GM12865 (cell line): Measurements from ENCODE around the gene TMEM132D.

Experiments
- DNase-seq: peaks from one replicate; pipeline ENCODE4 v3.0.0; 2010; ENCODE audit warnings: low read depth
- H3K4me3 ChIP-seq: 2 replicates; pipeline ENCODE4 v1.5.1; 2011; ENCODE audit warnings: mild to moderate bottlenecking, low read depth, low read length, control low read depth
- TF ChIP-seq, protein P1 (sequence below): IDR thresholded peaks from 2 replicates; pipeline ENCODE4 v1.5.1; 2011; ENCODE audit warnings: low read length, control low read depth, low read depth, inconsistent platforms; ENCODE audit not compliant: insufficient read depth; ENCODE audit errors: missing control alignments

The TMEM132D gene

GRCh38 chr12:129079719-129080118 is 824.1 kb downstream of the TMEM132D start:
- no peak for DNase-seq
- no peak overlapping the region for H3K4me3 ChIP-seq
- TF ChIP-seq, protein P1, sequence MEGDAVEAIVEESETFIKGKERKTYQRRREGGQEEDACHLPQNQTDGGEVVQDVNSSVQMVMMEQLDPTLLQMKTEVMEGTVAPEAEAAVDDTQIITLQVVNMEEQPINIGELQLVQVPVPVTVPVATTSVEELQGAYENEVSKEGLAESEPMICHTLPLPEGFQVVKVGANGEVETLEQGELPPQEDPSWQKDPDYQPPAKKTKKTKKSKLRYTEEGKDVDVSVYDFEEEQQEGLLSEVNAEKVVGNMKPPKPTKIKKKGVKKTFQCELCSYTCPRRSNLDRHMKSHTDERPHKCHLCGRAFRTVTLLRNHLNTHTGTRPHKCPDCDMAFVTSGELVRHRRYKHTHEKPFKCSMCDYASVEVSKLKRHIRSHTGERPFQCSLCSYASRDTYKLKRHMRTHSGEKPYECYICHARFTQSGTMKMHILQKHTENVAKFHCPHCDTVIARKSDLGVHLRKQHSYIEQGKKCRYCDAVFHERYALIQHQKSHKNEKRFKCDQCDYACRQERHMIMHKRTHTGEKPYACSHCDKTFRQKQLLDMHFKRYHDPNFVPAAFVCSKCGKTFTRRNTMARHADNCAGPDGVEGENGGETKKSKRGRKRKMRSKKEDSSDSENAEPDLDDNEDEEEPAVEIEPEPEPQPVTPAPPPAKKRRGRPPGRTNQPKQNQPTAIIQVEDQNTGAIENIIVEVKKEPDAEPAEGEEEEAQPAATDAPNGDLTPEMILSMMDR, result no peak

- TF ChIP-seq, protein P1, result no peak
- no peak for DNase-seq
Measured at GRCh38 chr12:129076441-129077320, 827.1 kb downstream of the TMEM132D start.

GRCh38 chr12:129075460-129076208 is 828.2 kb downstream of the TMEM132D start:
- no peak for DNase-seq
- TF ChIP-seq, protein P1, result no peak
- H3K4me3 ChIP-seq, result no peak overlapping the region

More at GRCh38 chr12:129076441-129077320, 827.1 kb downstream of the TMEM132D start:
- no peak overlapping the region for H3K4me3 ChIP-seq

- DNase-seq, result no peak
- TF ChIP-seq, protein P1, result no peak
- no peak overlapping the region for H3K4me3 ChIP-seq
Measured at GRCh38 chr12:129074379-129074778, 829.4 kb downstream of the TMEM132D start.

GRCh38 chr12:129073157-129073915 is 830.5 kb downstream of the TMEM132D start:
- DNase-seq, result no peak

DNA sequence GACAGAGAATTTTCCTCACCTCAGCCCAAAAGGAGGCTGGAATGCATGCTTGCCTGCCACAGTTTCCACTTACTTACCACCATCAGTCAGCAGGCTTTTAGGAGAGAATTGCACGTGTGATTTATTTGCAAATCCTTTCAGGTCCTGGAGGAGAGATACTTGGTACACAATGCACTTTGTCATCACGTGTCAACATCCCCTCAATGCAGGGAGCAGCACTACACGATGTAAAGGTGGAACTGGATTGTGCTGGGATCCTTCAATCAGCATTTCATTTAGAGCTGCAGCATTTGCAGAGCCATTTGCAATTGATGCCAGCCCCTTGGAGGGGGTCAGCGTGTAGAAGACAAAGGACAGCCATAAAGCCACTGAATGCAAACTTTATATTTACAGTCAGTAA is 832.5 kb downstream of the TMEM132D start:
- no peak for DNase-seq
- TF ChIP-seq, protein P1, result no peak
- no peak overlapping the region for H3K4me3 ChIP-seq

More at GRCh38 chr12:129073157-129073915, 830.5 kb downstream of the TMEM132D start:
- no peak overlapping the region for H3K4me3 ChIP-seq
- TF ChIP-seq, protein P1, result no peak
